Panc1 (cell line): ENCODE results near the gene SH3BP5.

ENCODE experiments used
- CTCF ChIP-seq: fragments of 450-650 bp; IDR thresholded peaks from 2 replicates; pipeline ENCODE4 v1.5.1; 2017; ENCODE audit warnings: mild to moderate bottlenecking
- REST ChIP-seq, 2 experiments: IDR thresholded peaks; 2 replicates each; pipeline ENCODE4 v1.6.1; 2011 to 2012; ENCODE audit warnings: low read depth in 2 of 2, control low read depth in 1 of 2, low read length in 1 of 2, mild to moderate bottlenecking in 1 of 2, moderate library complexity in 1 of 2; ENCODE audit not compliant: insufficient read depth in 1 of 2
- SIN3A ChIP-seq: IDR thresholded peaks from 2 replicates; pipeline ENCODE4 v1.6.1; 2012; ENCODE audit warnings: low read depth, mild to moderate bottlenecking, low read length, moderate library complexity, borderline replicate concordance; ENCODE audit not compliant: insufficient read depth
- TCF7L2 ChIP-seq: IDR thresholded peaks from 2 replicates; pipeline ENCODE4 v1.6.1; 2011; ENCODE audit warnings: mild to moderate bottlenecking, low read depth, low read length, inconsistent platforms

GRCh38 chr3:15316998-15317435 lies 15.4 kb downstream of the SH3BP5 start:
- TF ChIP-seq CTCF (no peak), SIN3A (no peak), REST (IDR thresholded peaks at IDR 0.05; ENCODE audit: insufficient read depth in 1 of 2, low read depth in 2 of 2, low read length in 1 of 2) (no peak), TCF7L2 (no peak)
